HG03196 (cell line): ENCODE measurements around the gene TYRP1.

Source experiments
- ATAC-seq: cut with Tn5 transposase; IDR thresholded peaks from one replicate; pipeline ENCODE4 v1.9.1; 2021; ENCODE audit not compliant: unreplicated experiment

Gene TYRP1

DNA sequence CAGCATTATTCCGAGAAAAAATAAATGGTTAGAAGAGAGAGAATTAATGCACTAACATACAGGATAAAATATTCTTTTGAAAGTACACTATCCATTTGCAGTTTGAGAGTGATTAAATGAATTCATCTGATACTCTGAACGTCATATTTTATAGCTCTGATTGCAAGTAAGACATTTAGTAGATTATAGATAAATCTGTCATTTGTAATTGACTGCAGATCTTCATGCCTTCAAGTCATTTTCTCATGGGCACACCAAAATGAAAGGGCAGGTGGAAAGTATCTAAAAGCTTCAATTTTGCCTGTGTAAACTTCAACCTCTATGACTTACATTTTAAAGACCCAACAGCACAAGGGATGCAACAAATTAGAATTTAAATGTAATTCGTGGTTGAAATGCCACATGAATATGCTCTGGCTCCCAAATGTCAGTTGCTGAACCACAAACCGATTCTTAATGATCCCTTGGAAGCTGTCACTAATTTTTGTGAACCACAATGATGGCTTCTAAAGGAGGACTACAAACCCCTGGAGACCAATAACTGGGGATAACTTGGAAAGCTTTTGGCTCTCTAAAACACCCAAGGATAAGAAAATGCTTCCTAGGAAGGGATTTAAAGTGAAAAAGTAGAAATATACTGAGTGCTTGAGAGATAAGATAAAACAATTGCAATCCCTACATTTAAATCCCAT is 3.9 kb downstream of the TYRP1 start:
- ATAC-seq = no peak

DNA sequence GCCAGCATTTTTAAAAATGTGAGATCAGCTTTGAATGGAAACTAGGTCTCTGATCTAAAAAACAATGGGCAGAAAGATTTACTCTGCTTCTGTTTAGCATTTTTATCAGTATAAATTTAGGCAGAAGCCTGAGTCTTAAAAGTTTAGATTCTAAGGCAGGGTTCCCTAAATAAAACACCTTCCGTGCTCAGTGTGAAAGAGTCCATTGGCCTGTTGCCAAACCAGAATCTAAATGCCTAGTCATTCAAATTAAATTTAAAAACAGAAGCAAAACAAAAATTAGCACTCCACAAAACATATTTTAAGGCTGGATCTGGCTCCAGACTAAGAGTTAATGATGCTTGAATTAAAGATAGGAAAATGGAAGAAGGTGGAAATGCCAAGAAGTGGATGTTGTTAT is 4.5 kb downstream of the TYRP1 start:
- no peak for ATAC-seq

DNA sequence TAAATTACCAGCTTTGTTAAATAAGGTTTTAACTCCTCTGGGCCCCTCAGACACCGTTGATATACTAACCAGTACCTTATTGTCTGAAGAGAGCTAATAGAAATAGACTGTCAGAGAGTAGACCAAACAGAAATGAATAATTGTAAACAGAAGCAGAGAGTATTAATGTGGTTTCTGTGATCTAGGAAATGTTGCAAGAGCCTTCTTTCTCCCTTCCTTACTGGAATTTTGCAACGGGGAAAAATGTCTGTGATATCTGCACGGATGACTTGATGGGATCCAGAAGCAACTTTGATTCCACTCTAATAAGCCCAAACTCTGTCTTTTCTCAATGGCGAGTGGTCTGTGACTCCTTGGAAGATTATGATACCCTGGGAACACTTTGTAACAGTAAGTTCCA is 5.1 kb downstream of the TYRP1 start:
- ATAC-seq = no peak

- no peak for ATAC-seq
Measured at GRCh38 chr9:12698986-12699385, 5.8 kb downstream of the TYRP1 start.

DNA sequence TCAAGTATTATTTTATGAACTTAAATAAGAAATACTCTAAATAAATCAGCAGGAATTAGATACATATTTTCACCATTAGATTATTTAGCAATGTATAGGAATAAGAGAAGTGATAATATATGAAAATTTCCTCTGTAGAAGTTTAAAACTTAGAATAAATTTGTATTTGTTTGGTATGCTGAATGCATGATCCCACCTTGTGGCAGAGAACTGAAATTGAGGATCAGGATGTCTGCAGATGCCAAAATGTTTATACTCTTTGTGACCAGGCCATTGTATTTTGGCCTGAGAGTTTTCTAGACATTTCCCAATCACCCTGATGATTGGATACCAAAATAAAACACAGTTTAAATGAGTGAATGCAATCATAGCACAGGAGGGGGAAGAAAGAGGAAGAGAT is 6.3 kb downstream of the TYRP1 start:
- no peak for ATAC-seq

GRCh38 chr9:12701126-12701525 is 7.9 kb downstream of the TYRP1 start:
- ATAC-seq = no peak

DNA sequence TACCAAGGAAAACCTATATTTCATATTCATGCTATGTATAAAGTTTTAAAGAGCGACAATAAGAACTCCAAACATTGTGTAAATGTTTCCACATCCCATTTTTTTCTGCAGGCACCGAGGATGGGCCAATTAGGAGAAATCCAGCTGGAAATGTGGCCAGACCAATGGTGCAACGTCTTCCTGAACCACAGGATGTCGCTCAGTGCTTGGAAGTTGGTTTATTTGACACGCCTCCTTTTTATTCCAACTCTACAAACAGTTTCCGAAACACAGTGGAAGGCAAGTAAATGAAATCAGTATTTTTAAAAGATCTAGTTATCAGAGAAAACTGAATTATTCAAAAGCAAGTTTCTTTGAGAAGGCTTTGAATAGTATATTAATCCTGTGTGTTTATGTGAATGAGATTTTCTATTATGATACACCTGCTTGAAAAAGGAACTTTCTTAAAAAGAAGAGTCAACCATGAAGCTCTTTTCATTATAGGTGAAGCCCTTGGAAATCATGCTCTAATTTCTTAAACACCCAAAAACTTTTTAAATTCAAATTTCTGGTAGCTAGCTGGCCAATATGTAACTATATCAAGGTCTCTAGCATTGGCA is 9.1 kb downstream of the TYRP1 start:
- ATAC-seq = no peak

DNA sequence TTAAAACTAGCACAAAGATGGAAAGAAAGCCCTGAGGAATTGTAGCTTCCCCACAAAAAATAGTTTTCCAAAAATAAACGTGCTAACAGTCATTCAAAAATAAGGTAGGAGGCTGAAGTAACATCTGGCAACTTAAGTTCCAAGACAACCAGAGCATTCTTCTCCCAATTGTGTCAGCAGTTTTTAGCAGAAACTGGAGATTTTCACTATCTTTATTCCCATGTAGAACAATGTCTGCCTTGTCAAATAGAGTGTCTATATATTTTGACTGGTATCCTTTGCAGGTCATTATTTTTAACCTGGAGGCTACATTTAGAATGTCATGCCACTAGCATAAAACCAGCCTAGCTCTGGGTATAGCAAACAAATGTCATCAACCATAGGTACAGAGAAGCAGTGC is 10.8 kb downstream of the TYRP1 start:
- ATAC-seq = no peak

GRCh38 chr9:12705738-12706391 is 12.7 kb downstream of the TYRP1 start:
- no peak for ATAC-seq

DNA sequence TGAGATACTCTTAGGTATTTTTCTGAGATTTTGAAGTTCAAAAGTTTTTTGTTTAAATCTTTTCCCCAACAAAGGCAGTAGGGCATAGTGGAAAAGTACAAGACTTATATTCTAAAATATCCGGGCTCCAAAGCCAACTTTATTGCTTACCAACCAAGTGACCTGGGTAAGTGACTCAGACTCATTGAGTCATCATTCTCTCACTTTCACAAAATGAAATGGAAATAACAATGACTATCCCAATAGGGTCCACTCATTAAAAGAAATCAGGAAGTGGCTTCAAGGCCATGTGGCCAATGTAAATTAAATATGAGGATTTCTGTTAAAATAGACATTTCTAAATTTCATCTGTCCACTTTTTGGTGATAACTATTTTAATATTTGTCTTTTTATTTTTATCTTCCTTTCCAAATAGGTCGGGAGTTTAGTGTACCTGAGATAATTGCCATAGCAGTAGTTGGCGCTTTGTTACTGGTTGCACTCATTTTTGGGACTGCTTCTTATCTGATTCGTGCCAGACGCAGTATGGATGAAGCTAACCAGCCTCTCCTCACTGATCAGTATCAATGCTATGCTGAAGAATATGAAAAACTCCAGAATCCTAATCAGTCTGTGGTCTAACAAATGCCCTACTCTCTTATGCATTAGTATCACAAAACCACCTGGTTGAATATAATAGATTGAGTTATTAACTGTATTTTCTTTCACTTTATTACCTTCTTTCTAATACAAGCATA is 15.5 kb downstream of the TYRP1 start:
- no peak for ATAC-seq

GRCh38 chr9:12712532-12712931 is 19.3 kb downstream of the TYRP1 start:
- no peak for ATAC-seq

DNA sequence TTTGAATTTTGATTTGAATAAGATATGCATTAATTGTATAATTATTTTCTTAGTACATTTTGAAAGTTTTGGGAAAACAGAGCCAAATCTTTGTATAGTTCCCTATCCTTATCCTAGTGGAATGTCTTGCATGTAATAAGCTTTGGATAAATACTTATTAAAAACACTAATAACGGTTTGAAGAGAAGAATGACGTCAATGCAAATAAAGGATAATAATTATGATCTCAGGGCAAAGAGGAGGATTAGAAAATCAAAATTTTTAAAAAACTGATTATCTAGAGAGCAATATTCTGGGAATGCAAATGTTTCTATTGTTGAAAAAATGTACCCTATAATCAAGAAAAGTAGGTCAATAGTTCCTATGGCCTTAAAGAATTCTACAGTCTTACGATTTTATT is 22.1 kb downstream of the TYRP1 start:
- no peak for ATAC-seq

- ATAC-seq = no peak
Measured at GRCh38 chr9:12716823-12717600, 23.8 kb downstream of the TYRP1 start.

GRCh38 chr9:12717907-12718306 is 24.7 kb downstream of the TYRP1 start:
- ATAC-seq = no peak

DNA sequence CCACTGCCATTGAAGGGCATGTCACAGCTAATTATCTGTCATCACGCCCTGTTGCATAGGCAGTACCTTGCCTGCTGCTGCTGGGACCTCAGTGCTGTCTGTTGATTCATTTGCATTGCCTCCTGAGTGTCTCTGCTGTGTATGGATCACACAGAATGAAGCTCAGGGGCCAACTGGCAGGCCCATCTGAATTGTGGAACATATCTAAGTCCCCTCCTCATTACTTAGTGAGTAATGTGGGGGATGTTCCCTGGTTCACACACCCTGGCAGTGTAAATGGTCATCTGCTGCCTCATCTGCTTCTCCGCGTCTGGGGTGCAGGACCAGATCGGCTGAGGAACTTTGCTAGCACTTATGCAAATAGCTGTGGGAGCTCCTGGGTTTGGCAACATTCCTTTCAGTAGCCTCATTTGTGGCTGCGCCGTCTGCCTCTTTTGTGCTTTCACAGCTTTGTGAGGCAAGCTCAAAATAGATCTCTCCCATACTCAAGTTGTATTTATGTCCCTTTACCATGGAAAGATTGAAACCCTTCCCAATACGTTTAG is 25.4 kb downstream of the TYRP1 start:
- no peak for ATAC-seq

DNA sequence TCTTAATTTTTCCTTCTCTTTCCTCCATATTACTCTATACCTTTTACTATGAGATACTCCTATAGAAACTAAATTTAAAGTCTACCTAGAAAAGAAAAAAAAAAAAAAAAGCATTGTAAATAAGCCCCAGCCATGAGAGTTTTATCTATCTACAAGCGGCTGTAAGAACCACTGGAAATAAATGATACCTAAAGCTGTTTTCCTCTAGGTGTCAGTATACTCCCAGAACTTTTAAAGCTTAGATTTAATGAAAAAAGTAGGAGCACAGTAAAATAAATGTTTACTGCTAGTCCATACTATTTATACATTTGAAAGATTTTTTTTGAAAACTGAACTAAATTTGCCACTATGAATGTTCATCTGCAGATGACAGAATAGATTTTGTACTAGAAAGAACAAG is 26.2 kb downstream of the TYRP1 start:
- no peak for ATAC-seq

DNA sequence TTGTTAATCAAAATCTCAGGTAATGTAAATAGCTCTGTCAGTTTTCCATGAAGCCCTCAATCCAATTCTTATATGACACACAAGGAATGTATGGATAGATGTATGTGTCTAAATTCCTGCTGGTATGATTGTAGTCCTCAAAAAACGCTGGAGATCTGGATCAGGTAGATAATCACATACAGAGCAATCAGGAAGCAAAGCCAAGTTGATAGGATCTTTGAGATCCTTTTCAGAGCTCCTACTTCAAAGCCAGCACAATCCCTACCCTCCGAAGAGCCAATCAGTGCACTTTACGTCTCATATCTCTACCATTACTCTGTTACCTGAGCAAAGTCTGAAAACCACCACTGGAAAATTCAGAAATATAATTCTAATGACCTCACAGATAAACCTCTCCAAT is 27.4 kb downstream of the TYRP1 start:
- no peak for ATAC-seq

DNA sequence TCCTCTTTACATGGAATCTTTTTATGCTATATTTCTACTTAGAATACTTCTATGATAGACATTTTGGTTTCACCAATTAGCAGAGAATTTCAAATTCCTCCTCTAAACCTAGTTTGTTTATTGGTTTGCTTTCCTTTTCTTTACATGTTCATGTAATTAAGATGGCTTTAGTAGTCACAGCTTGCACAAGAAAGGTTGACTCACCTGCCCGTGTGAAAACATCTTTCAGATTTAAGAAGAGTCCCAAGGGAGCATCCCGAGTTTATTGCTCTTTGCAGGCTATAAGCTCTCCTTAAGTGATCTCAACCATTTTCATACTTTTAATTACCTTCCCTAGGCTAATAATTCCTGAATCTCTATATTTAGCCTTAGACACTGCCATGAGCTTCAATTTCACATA is 28.9 kb downstream of the TYRP1 start:
- ATAC-seq = no peak

DNA sequence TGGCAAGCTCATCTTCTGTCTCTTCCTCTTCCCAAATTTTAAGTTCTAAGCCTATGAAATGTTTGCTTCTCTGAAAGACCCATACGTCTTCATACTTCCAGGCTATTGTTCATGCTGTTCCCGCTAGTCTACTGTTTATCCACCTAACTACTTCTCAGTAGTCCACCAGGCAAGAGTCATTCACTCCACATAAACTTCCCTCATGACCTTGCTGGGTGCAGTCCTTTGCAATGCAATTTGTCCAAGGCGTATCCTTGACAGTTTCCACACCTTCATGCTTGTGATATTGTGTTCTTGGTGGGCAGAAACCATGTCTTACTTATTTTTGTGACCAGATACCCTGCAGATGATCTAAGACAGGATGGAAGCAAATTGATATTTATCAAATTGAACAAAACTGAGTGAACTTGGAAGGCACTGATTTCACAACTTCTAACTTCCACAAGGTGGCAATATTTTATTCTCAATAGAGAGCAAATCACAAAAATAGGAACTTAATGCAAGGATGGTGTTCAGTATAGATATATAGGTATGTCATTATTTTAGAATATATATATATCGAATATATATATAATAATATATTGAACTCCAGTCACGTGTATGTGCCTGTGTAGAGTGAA is 30.3 kb downstream of the TYRP1 start:
- ATAC-seq = no peak

- ATAC-seq = no peak
Measured at GRCh38 chr9:12726795-12727194, 33.6 kb downstream of the TYRP1 start.
